ENCODE results near the gene RXFP1.

The RXFP1 gene

GRCh38 chr4:158670975-158671664, 149.4 kb downstream of the RXFP1 start:
- CTCF ChIA-PET, result no interaction called here
- TF ChIP-seq L3MBTL2 (conservative IDR thresholded peaks at IDR 0.05) (peak; percentile 68), ARNT (IDR thresholded peaks at IDR 0.05) (no peak)
- POLR2A ChIA-PET, result interaction anchor here (0.8 to 1.2 kb wide), 5 partner anchors 11 to 461 kb away, joined by 3 to 4 read pairs (median 3); partner anchors contain the start of genes FNIP2, PPID and TMEM144
- peak; percentile 53 for DNase-seq (ENCODE audit: extremely low spot score)

GRCh38 chr4:158671665-158671914, 149.9 kb downstream of the RXFP1 start, which contains the start of gene C4orf46:
Gene C4orf46 (minus strand): TSS chr4:158671887. CDS start chr4:158671801, 86 bp downstream.
- CTCF ChIA-PET, result no interaction called here
- no peak for TF ChIP-seq ZNF384 (IDR thresholded peaks at IDR 0.05)
- TF ChIP-seq HDGF (IDR thresholded peaks at IDR 0.05; ENCODE audit: borderline replicate concordance), result no peak
- TF ChIP-seq SP1 (IDR thresholded peaks at IDR 0.05), result no peak
- no peak for TF ChIP-seq TARDBP (IDR thresholded peaks at IDR 0.05)
- TF ChIP-seq LEF1 (IDR thresholded peaks at IDR 0.05; ENCODE audit: borderline replicate concordance), result no peak
- TF ChIP-seq CTBP1 (IDR thresholded peaks at IDR 0.05; ENCODE audit: borderline replicate concordance), result no peak
- TF ChIP-seq FOXK2 (IDR thresholded peaks at IDR 0.05), result no peak
- no peak for TF ChIP-seq ARNT (IDR thresholded peaks at IDR 0.05)
- TF ChIP-seq BHLHE40 (IDR thresholded peaks at IDR 0.05; ENCODE audit: borderline replicate concordance), result no peak
- no peak for TF ChIP-seq ELF4 (IDR thresholded peaks at IDR 0.05)
- TF ChIP-seq NFRKB (IDR thresholded peaks at IDR 0.05), result no peak
- DNase-seq (ENCODE audit: extremely low spot score), result no peak
- POLR2A ChIA-PET, result interaction anchor here (0.9 to 1.2 kb wide), 2 partner anchors 11 to 98 kb away, joined by 3 to 4 read pairs; partner anchors contain the start of gene FNIP2

GRCh38 chr4:158671915-158672806, 150.5 kb downstream of the RXFP1 start, which contains the start of gene ETFDH:
Gene ETFDH (plus strand): TSS chr4:158672296. CDS start chr4:158672457, 161 bp downstream.
- ChIA-PET POLR2A (interaction anchor here (0.6 kb wide), 1 partner anchor 709 kb away, joined by 3 read pairs; no protein-coding TSS in a partner anchor), CTCF (interaction anchor here (0.6 kb wide), 1 partner anchor 703 kb away, joined by 3 read pairs; no protein-coding TSS in a partner anchor)
- peak; percentile 95 for DNase-seq (ENCODE audit: extremely low spot score)
- TF ChIP-seq ELF4 (IDR thresholded peaks at IDR 0.05) (peak; percentile 73; the same call in 1 of the 2 replicates), HDGF (IDR thresholded peaks at IDR 0.05; ENCODE audit: borderline replicate concordance) (no peak), ZNF384 (IDR thresholded peaks at IDR 0.05) (no peak), PKNOX1 (IDR thresholded peaks at IDR 0.05) (peak; percentile 78), L3MBTL2 (conservative IDR thresholded peaks at IDR 0.05) (peak; percentile 80)

GRCh38 chr4:158673633-158674032, 152.0 kb downstream of the RXFP1 start:
- no peak for DNase-seq (ENCODE audit: extremely low spot score)

GRCh38 chr4:158676076-158676475, 154.4 kb downstream of the RXFP1 start:
- POLR2A ChIA-PET, result no interaction called here
- DNase-seq (ENCODE audit: extremely low spot score), result no peak
- CTCF ChIA-PET, result no interaction called here
- no peak for TF ChIP-seq PKNOX1 (IDR thresholded peaks at IDR 0.05)
- no peak for TF ChIP-seq FOXM1 (IDR thresholded peaks at IDR 0.05; ENCODE audit: borderline replicate concordance)
- TF ChIP-seq HDGF (IDR thresholded peaks at IDR 0.05; ENCODE audit: borderline replicate concordance), result no peak
- no peak for TF ChIP-seq SUZ12 (IDR thresholded peaks at IDR 0.05)
- TF ChIP-seq TARDBP (IDR thresholded peaks at IDR 0.05), result no peak
- no peak for TF ChIP-seq LEF1 (IDR thresholded peaks at IDR 0.05; ENCODE audit: borderline replicate concordance)
- TF ChIP-seq SP1 (IDR thresholded peaks at IDR 0.05), result no peak
- no peak for TF ChIP-seq L3MBTL2 (conservative IDR thresholded peaks at IDR 0.05)
- TF ChIP-seq BHLHE40 (IDR thresholded peaks at IDR 0.05; ENCODE audit: borderline replicate concordance), result no peak
- TF ChIP-seq NFRKB (IDR thresholded peaks at IDR 0.05), result no peak
- no peak for TF ChIP-seq CTBP1 (IDR thresholded peaks at IDR 0.05; ENCODE audit: borderline replicate concordance)
- no peak for TF ChIP-seq ELF4 (IDR thresholded peaks at IDR 0.05)

More at GRCh38 chr4:158673633-158674032, 152.0 kb downstream of the RXFP1 start:
- ChIA-PET CTCF (no interaction called here), POLR2A (no interaction called here)
- TF ChIP-seq BHLHE40 (IDR thresholded peaks at IDR 0.05; ENCODE audit: borderline replicate concordance) (no peak), L3MBTL2 (conservative IDR thresholded peaks at IDR 0.05) (no peak), LEF1 (IDR thresholded peaks at IDR 0.05; ENCODE audit: borderline replicate concordance) (no peak), SP1 (IDR thresholded peaks at IDR 0.05) (no peak), CTBP1 (IDR thresholded peaks at IDR 0.05; ENCODE audit: borderline replicate concordance) (no peak), FOXK2 (IDR thresholded peaks at IDR 0.05) (no peak), ZNF384 (IDR thresholded peaks at IDR 0.05) (no peak)

- DNase-seq (ENCODE audit: extremely low spot score), result no peak
- TF ChIP-seq FOXK2 (IDR thresholded peaks at IDR 0.05) (no peak), ZNF384 (IDR thresholded peaks at IDR 0.05) (no peak), CTBP1 (IDR thresholded peaks at IDR 0.05; ENCODE audit: borderline replicate concordance) (no peak), BHLHE40 (IDR thresholded peaks at IDR 0.05; ENCODE audit: borderline replicate concordance) (no peak), TARDBP (IDR thresholded peaks at IDR 0.05) (no peak), SUZ12 (IDR thresholded peaks at IDR 0.05) (no peak), NFRKB (IDR thresholded peaks at IDR 0.05) (no peak), ELF4 (IDR thresholded peaks at IDR 0.05) (no peak), PKNOX1 (IDR thresholded peaks at IDR 0.05) (no peak), L3MBTL2 (conservative IDR thresholded peaks at IDR 0.05) (no peak), FOXM1 (IDR thresholded peaks at IDR 0.05; ENCODE audit: borderline replicate concordance) (no peak), FOXA1 (IDR thresholded peaks at IDR 0.05) (no peak), SP1 (IDR thresholded peaks at IDR 0.05) (no peak), LEF1 (IDR thresholded peaks at IDR 0.05; ENCODE audit: borderline replicate concordance) (no peak), ARNT (IDR thresholded peaks at IDR 0.05) (no peak), HDGF (IDR thresholded peaks at IDR 0.05; ENCODE audit: borderline replicate concordance) (no peak)
- CTCF ChIA-PET, result interaction anchor here (0.6 kb wide), 1 partner anchor 725 kb away, joined by 3 read pairs; no protein-coding TSS in a partner anchor
- POLR2A ChIA-PET, result no interaction called here
Observed at GRCh38 chr4:158678767-158679166, 157.1 kb downstream of the RXFP1 start.

Data from HEK293T (cell line).